ENCODE measurements around the gene CACNA1E.

- TF ChIP-seq, protein P1, sequence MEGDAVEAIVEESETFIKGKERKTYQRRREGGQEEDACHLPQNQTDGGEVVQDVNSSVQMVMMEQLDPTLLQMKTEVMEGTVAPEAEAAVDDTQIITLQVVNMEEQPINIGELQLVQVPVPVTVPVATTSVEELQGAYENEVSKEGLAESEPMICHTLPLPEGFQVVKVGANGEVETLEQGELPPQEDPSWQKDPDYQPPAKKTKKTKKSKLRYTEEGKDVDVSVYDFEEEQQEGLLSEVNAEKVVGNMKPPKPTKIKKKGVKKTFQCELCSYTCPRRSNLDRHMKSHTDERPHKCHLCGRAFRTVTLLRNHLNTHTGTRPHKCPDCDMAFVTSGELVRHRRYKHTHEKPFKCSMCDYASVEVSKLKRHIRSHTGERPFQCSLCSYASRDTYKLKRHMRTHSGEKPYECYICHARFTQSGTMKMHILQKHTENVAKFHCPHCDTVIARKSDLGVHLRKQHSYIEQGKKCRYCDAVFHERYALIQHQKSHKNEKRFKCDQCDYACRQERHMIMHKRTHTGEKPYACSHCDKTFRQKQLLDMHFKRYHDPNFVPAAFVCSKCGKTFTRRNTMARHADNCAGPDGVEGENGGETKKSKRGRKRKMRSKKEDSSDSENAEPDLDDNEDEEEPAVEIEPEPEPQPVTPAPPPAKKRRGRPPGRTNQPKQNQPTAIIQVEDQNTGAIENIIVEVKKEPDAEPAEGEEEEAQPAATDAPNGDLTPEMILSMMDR (conservative IDR thresholded peaks at IDR 0.05; ENCODE audit: low read length) = no peak
- no peak for TF ChIP-seq EZH2phosphoT487 (IDR thresholded peaks at IDR 0.05; ENCODE audit: borderline replicate concordance, low read depth, low read length)
These were observed 48.1 kb downstream of the CACNA1E start for GRCh38 chr1:181531441-181531840.

All from OCI-LY7 (cell line).